GM21576 (cell line): ENCODE results near the gene CCDC196.
"Not testable (repeated sequence)": the region's sequence is repeated elsewhere in the genome, so short reads cannot be mapped to it uniquely, and the experiment has no call there.

Experiments
- ATAC-seq: cut with Tn5 transposase; IDR thresholded peaks from one replicate; pipeline ENCODE4 v1.9.1; 2021; ENCODE audit warnings: mild to moderate bottlenecking, moderate library complexity; ENCODE audit not compliant: unreplicated experiment

Gene CCDC196

DNA sequence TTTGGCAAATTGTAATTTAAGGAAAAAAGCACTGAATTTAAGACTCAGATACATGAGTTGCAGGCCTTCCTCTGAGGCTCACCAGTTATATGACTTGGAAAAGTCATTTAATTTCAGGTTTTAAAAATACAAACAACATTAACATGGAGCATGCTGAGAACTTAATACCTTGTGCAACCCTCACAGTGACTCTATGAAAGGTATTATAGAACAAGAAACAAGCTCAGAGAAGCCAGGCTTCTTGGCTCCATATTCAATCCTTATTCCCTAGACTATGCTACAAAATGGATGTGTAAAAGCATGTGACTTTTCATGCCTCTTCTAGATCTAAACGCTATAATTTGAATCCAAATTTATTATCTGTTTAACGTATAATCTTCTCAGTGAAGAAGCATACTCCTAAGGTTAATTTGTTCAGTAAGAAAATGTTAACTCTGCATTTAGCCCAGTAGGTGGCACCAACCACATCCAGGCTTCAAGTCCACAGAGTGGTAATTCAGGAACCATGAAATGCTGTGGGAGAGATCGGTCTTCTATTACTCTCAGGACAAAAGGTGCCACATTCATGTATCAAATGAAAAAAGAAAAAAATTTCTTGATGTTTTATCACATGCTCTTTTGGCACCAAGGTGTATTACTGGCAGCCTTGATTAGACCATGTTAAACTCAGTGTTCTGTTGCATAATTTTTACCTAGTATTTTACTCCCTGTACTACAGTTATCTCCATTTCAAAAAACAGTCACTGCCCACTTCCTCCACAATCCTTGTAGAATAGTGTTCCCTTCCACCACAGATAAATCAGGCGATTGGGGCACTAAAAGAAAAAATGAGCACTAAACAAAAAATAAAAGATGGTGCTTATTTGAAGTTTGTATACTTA lies 9.3 kb downstream of the CCDC196 start:
- ATAC-seq = peak; percentile 73

DNA sequence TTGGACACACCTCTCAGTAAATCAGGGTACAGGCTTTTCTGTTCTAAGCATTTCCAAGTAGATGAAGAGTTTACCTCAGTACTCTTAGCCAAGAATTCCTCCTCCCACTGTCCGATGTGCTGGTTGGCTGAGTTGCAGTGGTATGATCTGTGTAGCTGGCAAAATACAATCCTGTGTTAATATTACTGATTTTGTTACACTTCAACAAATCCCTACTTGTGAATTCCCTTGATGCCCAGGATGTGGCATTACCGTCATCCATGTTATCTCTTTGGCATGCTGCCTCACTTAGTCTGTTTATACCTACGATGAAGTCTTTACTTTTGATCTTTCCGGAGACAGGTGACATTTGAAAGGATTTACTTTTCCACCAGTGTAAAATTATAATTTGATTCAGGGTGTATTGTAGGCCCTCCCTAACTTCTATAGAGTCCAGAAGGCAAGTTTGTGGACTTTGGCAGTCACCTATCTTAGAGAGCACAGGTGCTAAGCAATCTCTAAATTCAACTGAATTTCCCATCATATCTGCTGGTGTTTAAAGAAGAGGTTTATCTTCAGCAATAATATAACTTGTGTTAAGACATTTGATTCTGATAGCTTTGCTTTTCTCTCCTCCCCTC lies 10.1 kb downstream of the CCDC196 start:
- no peak for ATAC-seq

DNA sequence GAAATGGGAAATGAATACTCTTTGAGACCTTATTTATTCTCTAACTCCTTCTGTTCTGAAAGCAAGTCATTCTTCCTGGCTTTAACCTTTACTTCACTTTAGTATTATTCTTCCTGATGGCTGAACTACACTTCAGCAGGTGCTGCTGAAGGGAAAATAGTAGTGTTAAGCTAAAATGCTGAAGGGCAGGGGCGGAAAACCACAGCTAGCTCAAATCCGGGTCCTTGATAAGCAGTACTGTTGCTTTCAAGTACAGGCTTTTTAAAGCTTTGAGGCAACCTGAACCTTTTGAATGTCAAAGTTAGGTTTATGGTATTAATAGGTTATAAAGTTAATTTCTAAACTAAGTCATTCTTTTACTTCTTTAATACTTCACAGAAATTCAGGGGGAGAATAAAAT lies 10.7 kb downstream of the CCDC196 start:
- no peak for ATAC-seq

DNA sequence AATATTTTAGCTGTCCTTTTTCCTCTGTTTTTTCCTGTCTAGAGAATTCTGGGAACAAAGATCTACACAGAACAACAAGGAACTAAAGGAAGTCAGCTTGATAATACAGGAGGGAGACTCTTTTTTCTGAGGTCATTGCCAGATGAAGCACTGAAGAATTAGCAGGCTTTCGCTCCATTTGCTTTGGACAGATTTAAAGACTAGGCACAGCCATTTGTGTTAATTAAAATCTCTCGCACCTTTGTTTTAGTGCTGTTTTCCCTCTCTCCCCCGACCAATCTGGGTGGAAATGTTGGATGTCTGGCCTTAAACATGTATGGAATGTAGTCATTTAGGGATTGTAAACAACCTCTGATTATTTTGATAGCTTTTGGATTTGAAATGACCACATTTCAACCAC lies 12.1 kb downstream of the CCDC196 start:
- ATAC-seq = no peak

DNA sequence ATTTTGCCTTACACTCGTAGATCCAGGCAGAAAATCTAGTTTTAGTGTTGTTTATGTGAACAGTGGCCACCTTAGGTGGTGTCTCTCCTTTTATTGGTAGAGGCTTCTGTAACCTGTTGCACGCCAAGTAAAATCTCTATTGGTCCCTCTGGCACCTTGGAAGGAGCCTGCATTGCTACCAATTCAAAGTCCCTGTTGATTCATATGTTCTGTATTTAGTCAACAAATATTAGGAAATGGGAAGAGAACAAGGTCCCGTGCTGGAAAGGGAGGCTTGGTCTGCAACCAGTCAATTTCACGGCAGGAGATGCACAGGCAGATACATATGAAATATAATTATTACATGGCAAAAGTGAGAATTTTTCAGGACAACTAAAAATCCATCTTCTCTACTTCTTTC lies 15.4 kb downstream of the CCDC196 start:
- ATAC-seq = no peak

DNA sequence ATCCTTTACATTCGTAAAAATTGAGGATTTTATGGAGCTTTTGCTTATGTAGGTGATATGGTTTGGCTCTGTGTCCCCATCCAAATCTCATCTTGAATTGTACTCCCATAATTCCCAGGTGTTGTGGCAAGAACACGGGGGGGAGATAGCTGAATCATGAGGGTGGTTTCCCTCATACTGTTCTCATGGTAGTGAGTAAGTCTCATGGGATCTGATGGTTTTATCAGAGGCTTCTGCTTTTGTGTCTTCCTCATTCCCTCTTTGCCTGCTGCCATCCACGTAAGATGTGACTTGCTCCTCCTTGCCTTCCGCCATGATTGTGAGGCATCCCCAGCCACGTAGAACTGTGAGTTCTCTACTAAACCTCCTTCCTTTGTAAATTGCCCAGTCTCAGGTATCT lies 16.7 kb downstream of the CCDC196 start:
- ATAC-seq = not testable (repeated sequence)

DNA sequence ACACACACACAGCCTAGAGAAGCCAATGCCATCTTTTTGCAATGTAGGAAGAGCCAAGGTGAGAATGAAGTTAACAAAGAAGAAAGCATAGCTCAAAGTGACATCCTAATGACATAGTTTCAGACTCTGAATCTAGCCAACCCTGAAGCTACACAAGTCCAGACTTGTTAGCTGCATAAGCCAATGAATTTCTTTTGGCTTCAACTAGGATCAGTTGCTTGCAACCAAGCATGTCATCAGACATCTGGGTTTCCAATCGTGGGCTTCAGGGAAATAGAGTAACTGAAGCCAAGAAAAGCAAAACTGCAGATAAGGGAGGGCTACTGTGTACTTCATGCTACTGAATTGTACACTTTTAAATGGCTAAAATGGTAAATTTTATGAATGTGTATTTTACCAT lies 17.4 kb downstream of the CCDC196 start:
- ATAC-seq = no peak

DNA sequence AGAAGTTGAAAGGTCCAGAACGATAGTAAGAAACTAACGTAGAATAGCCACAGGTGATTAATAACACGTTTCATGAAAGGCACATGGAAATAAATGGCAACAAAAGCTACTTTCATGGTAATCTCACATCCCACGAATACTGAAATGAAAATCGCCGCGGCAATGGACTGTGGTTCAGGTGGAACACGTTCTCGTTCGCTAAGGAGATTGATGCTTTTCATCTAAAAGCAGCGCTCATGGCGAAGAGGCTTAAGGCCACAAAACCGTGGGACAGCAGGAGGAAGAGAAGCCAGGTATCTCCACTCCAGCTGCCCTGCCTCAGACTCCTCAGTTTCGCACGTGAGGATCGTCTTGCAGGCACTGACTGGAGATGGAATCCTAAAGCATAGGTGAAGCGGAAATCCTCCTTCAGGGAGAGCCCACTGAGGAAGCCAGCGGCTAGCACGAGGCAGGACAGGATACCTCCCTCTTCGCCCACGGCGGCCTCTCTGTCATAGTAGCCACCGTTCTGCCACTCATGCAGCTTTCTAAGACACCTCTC lies 21.1 kb downstream of the CCDC196 start:
- peak; percentile 10 for ATAC-seq

DNA sequence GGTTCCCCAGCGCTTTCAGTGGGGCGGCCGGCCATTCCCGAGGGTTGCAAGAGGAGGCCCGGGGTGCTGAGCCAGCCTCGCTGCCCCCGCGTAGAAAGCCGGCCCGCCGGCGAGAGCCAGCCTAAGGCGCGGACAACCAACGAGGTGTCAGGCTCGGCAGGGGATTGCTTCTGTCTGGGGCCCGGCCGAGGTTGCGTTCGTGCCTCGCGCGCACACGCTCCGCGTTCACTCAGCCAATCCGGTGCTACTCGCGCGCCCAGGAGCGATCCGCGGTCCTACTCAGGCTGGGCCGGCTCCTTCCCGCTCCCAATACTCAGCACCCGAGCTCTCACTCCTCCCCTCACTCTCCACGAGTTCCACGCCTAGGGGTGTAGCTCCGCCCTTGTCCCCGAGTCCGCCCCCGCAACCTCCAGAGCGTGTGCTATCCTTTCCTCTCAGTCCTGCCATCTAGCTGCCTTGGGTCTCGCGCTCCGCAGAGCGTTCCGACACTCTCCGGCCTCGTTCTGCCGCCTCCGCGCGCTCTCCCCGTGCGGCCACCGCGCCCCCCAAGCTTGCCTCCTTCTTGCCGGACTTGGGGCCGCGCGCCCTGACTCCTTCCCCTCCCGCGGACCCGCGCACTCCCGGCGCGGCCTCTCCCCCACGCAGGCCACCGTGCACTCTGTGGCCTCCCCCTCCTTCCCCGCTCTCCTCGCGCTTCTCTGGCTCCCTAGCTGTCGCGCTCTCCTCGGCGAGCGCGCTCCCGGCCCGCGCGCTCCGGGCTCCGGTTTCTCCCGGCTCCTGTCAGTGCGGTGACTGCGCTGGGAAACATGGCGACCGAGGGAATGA lies 21.8 kb downstream of the CCDC196 start, which contains the start of gene GPHN:
GPHN (plus strand) TSS at position 426 of the 825 bp plus-strand sequence.
- peak; percentile 78 for ATAC-seq

DNA sequence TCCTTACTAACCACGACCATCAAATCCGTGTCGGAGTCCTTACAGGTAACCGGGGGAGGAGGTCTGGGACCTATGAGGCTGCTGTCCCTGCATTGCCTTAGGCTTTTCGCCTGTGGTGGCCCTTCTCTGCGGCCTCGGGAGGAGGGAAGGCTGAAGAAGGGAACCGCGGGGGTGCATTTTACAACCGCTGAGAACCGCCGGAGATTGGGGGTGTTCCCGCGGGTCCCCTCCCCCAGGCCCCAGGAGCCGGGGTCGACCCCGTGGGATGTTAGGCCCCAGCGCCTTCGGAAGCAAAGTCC lies 22.3 kb downstream of the CCDC196 start:
- ATAC-seq = no peak

DNA sequence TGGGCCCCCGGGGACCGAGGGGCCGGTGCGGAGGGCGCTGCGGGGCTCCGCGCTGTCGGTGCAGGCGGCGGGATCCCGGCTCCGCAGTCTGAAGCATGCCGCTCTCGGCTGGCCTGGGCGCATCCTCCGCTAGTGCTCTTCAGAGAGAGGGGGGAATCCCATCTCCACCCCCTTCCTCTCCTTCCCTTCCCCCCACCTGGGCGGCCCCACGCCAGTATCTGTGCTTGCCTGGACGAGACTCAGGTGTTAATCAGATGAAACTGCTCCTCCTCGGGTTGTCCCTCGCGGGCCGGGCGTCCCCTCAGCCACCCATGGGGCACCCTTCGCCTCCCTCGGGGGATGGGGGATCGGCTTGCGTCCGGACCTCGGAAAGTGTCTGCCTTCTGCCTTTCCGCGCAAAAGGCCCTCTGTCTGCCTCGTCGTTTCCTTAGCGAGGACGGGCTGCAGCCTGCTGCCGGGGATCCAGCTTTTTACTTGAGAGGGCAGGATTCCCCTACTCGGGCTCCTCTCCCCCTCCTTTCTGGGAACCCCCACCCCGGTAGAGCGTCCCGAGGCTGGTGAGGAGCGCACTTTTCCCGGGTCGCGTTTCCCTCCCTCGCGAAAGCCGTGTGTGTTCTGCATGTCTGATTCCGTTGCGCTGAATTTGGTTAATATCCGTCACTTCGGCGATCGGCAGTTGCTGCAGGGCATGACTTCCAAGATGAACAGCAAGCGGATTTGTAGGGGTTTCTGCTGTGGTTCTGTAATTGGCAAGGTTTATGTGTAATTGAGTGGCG lies 22.9 kb downstream of the CCDC196 start:
- peak; percentile 28 for ATAC-seq

DNA sequence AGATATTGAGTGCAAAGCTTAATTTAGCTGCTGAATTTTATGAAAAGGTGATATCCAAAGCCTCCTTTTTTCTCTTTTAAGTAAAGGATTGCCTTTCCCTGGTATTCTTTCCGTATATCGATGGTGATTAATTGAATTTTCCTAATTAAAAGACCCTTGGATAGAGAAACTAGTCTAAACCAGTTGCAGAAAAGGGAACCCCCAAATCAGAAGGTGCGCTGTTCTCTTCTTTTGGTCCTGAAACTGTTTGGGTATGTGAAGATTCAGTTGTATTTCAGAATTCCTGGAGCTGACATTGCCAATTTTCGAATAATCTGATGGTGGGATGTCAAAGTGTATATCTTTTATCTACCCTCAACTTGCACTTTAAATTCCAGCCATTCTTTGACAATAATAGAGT lies 23.7 kb downstream of the CCDC196 start:
- no peak for ATAC-seq

DNA sequence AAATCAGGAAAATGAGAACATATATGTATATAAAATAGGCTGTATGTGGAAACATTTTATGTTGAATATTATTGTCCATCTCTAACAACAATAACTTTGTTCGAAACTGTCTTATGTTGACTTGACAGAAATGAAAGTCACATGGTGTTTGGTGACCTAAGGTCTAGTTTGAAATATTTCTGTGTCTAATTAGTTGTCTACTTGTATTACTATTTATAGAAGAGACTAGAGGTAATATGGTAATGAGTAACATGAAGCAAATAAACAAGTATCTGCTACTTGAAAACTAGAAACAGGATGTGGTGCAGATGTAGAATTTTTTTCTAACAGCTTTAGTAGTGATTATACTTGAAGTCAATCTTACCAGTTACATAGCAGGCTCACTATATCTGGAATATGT lies 25.7 kb downstream of the CCDC196 start:
- no peak for ATAC-seq

DNA sequence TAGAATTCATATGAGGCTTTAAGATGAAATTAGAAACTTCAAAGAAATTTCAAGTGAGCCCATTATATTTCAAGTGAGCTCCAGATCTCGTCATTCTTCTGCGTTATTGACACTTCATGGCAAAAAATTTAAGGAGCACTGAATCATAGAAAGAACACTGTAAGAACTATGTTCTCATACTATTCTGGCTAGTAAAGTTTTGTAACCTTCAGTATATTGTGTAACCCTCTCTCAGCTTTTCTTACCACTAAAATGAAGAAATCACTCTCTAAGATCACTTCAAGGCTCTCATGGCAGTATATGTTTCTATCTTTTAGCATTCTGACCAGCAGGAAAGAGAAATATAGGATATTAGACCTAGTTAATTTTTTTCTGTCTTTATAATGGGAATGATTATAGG lies 28.0 kb downstream of the CCDC196 start:
- no peak for ATAC-seq

DNA sequence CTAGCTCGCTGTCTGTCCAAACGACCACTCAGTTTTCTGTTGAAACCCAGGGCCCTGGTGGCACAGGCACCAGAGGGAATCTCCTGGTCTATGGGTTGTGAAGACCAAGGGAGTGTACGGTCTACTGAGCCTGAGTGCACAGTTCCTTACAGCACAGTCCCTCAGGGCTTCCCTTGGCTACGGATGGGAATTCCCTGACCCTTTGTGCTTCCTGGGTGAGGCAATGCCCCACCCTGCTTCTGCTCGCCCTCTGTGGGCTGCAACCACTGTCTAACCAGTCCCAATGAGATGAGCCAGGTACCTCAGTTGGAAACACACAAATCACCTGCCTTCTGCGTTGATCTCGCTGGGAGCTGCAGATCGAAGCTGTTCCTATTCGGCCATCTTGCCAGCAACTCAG lies 44.4 kb downstream of the CCDC196 start:
- no peak for ATAC-seq

DNA sequence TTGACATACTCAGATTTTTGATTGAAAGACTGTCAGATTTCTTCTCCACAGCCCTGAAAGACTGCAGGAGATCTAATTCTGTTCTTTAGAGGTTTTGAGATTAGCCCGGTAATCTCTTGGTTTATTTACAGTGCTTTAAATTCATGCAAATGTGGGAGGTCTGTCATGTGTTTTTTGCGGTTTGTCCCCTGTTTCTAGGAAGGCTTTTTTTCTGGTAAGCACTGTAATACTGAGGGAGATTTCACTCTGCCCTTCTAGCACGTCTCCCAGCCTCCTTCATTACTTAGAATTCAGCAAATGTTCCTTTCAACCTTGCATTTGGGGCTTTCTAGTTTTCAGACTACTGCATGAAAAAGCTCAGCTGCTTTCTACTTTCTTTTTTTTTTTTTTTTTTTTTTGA lies 52.9 kb downstream of the CCDC196 start:
- no peak for ATAC-seq

DNA sequence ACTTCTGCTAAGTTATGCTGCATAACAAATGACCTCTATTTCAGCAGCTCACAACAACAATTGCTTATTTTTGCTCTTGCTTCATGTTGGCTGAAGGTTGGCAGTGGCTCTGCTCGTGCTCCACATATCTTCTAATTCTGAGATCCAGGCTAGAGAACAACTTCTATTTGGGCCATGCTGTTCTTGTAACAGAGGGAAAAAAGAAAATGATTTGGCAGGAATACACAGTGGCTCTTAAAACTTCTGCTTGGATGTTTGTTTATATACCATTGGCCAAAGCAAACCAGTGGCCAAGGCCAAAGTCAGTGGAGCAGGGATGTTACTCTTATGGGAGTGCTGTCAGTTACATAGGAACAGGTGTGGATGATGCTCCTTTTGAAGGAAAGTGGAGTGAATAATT lies 53.9 kb downstream of the CCDC196 start:
- no peak for ATAC-seq

DNA sequence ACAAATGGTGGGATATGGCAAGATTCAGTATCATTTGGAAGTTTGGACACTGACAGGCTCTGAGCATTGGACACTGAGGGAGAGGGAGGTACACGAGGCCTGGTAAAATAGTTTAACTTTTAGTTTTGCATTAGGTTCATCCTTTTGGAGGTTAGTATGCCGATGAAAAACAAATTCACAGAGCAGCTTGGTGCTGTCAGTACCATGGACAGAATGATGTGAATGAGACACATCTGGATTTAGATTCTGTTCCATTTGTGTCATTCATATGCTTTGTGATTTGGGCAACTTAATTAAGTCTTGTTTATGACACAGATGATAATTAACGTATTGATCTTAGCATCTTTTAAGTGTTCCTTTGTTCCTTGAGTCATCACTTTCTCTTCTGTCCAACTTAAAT lies 55.5 kb downstream of the CCDC196 start:
- ATAC-seq = no peak

DNA sequence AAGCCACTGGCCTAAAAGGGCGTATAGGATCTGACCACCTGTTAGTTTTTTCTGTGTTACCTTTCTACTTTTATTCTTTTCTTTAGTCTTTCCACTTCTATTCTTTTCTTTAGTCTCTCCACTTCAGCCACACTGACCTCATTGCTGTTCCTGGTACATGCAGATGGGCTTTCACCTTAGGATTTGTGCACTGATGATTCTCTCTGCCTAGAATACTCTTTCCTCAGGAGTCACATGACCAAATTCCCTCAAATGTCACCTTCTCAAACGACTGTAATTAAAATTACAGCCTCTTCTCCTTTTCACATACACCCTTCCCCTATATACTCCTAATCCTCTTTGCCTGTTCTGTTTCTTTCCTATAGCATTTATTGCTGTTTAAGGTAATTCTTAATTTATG lies 57.8 kb downstream of the CCDC196 start:
- ATAC-seq = no peak

DNA sequence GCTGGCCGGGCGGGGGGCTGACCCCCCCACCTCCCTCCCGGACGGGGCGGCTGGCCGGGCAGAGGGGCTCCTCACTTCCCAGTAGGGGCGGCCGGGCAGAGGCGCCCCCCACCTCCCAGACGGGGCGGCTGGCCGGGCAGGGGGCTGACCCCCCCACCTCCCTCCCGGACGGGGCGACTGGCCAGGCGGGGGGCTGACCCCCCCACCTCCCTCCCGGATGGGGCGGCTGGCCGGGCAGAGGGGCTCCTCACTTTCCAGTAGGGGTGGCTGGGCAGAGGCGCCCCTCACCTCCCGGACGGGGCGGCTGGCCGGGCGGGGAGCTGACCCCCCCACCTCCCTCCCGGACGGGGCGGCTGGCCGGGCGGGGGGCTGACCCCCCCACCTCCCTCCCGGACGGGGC lies 59.0 kb downstream of the CCDC196 start:
- ATAC-seq = not testable (repeated sequence)

DNA sequence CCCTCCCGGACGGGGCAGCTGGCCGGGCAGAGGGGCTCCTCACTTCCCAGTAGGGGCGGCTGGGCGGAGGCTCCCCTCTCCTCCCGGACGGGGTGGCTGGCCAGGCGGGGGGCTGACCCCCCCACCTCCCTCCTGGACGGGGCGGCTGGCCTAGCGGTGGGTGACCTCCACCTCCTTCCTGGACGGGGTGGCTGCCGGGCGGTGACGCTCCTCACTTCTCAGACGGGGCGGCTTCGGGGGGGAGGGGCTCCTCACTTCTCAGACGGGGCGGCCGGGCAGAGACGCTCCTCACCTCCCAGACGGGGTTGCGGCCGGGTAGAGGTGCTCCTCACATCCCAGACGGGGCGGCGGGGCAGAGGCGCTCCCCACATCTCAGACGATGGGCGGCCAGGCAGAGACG lies 59.6 kb downstream of the CCDC196 start:
- not testable (repeated sequence) for ATAC-seq
